GM08714 (cell line): ENCODE measurements around the gene GALNT9.
"Not testable (repeated sequence)": the region's sequence is repeated elsewhere in the genome, so short reads cannot be mapped to it uniquely, and the experiment has no call there.

ENCODE experiments used
- H3K4me3 ChIP-seq: fragments of 200-500 bp; sonication (Bioruptor generic); 2 replicates; pipeline ENCODE4 v1.5.1; 2014; ENCODE audit warnings: mild to moderate bottlenecking, low read length, inconsistent platforms
- ZNF274 ChIP-seq: IDR thresholded peaks from 2 replicates; pipeline ENCODE4 v1.6.1; 2012; ENCODE audit warnings: mild to moderate bottlenecking, low read depth, low read length

GALNT9 gene

DNA sequence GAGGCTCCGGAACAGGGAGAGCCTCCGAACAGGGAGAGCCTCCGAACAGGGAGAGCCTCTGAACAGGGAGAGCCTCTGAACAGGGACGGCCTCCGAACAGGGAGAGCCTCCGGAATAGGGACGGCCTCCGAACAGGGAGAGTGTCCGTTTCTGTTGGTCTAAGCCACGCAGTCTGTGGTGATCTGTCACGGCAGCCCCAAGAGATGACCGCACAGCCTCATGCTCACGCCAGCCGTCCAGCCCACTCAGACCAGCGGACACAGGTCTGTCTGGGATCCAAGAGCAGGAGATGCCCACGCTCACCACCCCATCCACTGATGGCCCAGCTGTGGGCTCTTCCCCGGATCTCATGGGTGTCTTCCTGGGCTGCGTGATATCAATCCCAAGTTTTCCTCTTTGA lies 33.3 kb downstream of the GALNT9 start:
- no peak overlapping the region for H3K4me3 ChIP-seq
- no peak for TF ChIP-seq ZNF274

DNA sequence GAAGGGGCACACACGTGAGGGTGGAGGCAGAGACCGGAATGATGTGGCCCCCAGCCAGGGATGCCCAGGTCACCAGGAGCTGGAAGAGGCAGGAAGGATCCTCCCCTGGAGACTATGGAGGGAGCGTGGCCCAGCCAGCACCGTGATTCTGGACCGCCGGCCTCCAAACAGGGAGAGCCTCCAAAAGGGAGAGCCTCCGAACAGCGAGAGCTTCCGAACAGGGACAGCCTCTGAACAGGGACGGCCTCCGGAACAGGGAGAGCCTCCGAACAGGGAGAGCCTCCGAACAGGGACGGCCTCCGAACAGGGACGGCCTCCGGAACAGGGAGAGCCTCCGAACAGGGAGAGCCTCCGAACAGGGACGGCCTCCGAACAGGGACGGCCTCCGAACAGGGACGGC lies 33.8 kb downstream of the GALNT9 start:
- not testable (repeated sequence) for H3K4me3 ChIP-seq

DNA sequence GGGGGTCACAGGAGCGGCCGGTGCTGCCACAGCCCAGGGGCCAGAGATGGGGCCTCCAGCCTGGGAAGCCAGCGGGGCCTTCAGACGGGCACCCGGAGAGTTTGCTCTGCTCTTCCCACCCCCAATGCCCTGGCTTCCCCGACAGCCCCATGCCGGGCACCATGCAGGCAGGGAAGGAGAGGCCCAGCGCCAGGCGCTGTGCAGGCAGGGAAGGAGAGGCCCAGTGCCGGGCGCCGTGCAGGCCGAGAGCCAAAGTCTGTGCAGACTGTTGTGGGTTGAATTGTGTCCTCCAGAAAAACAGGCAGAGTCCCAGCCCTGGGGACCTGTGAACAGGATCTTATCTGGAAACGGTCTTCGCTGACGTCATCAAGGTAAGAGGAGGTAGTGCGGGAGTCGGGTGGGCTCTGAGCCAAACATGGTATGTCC lies 34.3 kb downstream of the GALNT9 start:
- H3K4me3 ChIP-seq, result no peak overlapping the region
- TF ChIP-seq ZNF274, result no peak

DNA sequence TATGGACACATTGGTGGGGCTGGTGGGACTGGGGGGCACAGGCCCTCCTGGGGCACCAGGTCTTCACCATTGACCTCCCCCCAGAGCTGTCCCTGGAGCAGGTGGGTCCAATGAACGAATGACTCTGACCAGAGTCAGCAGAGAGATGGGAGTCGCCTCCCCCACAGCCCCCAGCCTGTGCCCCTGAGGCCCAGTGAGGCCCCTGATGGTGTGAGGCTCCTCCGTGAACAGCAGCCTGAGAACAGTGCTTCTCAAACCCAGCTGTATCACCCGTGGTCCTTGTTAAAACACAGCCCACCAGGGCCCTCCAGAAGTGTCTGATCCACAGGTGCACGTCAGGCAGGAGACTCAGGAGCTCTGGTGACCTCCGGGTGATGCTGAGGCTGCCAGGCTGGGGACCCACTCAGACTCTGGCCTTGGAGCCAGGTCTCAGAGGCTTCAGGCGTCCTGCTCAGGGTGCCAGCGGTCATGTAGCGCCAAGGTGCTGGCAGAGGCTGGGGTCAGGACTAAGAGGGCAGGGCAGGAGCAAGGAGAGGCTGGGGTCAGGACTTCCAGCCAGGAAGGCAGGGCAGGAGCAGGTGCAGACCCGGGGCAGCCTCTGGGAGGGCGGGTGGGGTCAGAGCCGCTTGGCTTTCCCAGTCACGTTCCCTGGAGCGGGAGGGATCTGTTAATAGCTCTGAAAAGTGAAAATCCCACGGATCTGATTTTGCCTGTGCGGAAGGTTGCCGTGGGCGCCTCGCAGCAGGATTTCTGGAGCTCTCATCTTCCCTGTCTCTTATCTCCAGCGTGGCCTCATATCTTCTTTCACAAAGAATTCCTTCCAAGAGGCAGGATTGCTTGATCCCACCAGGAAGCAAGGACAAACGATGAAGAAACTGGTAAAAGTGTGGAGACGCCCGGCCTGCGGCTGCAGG lies 35.0 kb downstream of the GALNT9 start:
- H3K4me3 ChIP-seq, result no peak overlapping the region
- TF ChIP-seq ZNF274, result no peak

DNA sequence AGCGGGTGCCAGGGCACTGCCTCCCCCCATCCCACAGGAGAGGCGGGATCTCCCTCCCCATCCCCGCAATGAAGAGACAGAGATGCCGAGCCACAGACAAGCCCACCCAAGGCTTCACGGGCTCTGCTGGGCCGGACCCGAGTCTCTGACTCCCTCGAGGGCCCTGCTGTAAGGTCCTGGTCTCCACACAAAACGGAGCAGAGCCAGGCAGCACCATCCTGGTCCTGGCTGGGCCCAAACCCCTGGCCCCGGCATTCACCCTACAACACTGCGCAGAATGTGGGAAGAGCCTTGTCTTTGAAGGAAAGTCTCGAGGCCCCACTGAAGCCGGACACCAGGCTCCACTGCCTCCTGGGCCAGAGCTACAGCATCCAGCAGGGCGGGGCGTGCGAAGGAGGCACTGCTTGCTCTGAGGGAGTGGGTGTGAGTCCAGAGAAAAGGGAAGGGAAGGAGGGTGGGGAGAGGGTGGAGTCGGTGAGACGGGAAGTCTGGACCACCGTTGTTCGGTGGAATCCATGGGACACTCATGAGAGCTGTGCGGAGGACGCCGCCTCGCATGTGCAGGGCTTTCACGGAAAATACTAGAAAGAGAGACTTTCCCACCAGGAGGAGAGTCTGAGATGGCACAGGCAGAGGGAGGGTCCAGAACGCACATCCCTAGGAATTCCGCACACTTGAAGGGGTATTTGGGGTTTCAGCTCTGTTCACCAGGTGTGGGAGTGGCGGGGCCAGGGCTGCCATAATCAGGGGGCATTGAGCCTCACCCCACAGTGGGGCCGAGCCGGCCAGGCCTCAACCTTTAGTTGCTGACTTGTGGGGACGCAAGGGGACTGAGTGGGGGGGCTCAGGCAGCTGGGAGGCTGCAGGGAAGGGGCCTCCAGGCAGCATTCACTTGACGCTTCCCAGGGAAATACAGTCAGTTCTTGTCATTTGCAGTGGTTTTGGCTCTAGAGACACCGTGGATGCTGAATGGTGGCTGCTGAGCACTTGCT lies 36.8 kb downstream of the GALNT9 start:
- no peak for TF ChIP-seq ZNF274

DNA sequence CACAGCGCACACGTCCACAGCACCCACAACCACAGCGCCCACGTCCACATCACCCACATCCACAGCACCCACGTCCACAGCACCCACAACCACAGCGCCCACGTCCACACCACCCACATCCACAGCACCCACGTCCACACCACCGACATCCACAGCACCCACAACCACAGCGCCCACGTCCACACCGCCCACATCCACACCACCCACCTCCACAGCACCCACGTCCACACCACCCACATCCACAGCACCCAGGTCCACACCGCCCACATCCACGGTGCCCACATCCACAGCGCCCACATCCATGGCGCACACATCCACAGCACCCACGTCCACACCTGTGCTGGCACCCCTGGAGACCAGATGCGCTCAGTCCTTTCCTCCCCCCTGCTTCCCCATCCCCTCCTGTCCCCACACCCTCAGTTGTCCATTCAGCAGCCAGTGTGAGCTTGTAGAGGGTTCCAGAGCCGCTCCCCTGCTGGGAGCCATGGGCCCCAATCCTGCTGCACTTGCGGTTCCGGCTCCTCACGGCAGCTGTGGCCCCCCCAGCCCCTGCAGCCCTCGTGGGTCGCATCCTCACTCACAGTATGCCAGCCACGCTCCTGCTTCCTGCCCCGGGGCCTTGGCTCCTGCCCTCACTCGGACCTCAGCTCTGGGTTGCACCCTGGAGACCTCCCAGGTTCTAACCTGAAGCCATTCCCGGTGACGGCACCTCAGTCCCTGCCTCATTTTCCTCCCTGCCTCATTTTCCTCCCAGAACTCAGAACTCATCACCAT lies 37.8 kb downstream of the GALNT9 start:
- TF ChIP-seq ZNF274, result no peak
- no peak overlapping the region for H3K4me3 ChIP-seq

More for the DNA sequence above, 36.8 kb downstream of the GALNT9 start:
- no peak overlapping the region for H3K4me3 ChIP-seq

DNA sequence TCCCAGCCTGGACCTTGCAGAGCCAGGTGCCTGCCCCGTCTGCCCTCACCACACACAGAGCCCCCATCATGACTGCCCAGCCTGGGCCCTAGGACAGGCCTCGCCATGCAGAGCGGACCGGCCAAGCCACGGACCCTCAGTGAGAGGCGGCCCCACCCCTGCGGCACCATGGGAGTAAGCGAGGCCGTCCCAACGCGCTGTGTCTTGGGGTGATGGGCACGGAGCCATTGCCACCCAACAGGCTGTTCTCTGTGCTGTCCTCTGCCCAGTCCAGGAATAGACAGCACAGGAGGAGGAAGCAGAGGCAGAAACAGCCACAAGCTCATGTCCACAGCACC lies 39.2 kb downstream of the GALNT9 start:
- no peak overlapping the region for H3K4me3 ChIP-seq
- TF ChIP-seq ZNF274, result no peak

DNA sequence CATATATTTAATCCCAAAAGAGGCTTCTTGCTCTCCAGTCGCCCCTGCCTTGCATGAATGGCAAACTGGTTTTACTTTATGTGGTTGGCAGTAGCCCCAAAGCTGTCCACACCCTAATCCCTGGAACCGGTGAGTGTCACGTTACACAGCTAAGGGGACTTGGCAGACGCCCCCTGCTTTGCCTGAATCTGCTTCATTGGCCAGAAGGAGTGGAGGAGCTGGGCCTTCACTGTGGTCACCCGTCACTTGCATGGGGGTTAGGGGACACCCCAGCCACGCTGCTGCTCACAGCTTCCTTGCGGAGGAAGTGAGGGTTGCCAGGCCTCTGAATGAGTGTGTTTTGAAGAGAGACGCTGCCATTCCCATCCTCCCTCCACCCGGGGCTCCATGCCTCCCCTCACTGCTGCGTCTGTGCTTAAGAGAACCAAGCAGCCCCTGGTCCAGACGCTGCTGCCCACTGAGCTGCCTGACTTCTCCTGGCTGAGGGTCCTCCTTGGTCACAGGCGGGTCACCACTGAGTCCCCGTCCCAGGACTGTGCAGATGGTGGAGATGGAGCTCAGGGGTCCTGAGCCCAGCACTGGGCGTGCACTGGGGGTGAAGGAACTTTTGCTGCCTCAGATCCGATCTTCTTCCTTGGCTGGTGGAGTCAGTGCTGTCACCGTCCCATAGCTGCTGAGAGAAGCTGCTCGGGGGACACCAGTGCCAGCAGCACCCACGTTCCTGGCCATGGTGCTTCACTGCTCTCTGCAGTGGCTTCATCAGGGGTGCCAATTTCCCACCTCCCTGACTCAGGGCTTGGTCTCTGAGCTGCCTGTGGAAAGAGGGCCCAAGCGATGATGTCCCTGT lies 39.8 kb downstream of the GALNT9 start:
- no peak overlapping the region for H3K4me3 ChIP-seq
- TF ChIP-seq ZNF274, result no peak

DNA sequence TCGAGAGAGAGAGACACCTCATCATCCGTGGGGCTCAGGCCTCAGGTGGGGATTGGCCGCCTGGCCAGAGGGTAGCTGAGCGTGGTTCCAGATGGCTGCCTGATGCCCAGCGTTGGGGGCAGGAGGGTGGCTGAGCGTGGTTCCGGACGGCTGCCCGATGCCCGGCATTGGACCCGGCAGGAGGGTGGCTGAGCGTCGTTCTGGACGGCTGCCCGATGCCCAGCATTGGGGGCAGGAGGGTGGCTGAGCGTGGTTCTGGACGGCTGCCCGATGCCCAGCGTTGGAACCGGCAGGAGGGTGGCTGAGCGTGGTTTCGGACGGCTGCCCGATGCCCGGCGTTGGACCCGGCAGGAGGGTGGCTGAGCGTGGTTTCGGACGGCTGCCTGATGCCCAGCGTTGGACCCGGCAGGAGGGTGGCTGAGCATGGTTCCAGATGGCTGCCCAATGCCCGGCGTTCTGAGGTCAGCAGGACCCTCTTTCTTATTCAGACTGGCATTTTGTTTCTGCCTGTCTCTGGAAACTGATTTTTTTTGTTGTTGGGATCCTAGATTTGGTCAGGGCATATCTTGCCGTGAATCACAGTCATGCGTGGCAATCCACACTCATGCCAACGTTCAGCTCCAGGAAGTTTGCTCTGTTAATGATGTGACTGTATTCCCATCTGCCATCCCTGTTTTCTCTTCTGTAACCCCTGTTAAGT lies 40.7 kb downstream of the GALNT9 start:
- no peak for TF ChIP-seq ZNF274
- H3K4me3 ChIP-seq, result no peak overlapping the region

DNA sequence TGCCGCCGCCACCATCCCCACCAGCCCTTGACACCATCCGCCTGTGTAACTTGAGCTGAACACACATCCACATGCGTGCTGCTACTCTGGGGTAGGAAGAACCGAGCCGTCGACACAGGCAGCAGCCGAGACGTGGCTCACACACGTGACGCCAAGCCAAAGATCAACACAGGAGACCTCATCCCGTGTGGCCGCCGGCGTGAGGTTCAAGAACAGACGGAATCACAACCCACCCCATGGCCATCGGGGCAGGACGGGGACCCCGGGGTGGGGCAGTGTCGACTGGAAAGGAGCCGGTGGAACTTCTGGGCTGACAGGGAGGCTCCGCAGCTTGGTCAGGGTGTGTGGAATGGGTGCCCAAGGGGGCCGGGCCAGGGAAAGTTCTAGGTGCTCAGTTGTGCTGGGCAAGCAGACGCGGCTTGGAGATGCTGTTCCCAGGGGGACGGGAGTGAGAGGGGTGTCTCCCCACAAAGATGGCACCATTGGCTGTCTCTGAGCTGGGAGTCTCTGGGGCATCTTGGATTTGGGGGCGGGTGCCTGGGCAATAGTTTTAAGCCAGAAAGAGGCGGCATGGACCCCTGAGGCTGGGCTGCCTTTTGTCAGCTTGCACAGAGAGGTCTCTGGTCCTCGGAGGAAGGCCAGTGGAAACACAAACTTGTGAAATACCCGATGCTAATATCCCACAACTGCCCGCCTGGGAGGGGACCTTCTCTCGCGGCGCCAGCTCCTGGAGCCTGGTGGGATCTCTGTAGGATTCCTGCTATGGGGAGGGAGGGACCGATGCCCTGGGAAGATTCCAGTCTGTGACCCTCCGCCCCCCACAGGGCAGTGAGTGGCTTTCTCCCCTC lies 41.8 kb downstream of the GALNT9 start:
- no peak overlapping the region for H3K4me3 ChIP-seq
- TF ChIP-seq ZNF274, result no peak

DNA sequence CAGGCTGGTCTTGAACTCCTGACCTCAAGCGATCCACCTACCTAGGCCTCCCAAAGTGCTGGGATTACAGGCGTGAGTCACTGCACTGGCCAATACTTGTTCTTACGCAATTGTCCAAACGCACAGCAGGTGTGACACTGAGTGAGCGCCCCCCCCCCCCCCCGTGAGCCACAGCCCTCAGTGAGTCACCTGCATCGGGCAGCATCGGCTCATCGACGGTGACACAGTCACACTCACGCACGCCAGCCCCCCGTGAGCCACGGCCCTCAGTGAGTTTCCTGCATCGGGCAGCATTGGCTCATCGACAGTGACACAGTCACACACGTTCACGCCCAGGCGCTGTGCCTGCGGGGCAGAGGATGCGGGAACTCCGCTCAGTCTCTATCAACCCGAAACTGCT lies 42.5 kb downstream of the GALNT9 start:
- H3K4me3 ChIP-seq, result no peak overlapping the region
- TF ChIP-seq ZNF274, result no peak

DNA sequence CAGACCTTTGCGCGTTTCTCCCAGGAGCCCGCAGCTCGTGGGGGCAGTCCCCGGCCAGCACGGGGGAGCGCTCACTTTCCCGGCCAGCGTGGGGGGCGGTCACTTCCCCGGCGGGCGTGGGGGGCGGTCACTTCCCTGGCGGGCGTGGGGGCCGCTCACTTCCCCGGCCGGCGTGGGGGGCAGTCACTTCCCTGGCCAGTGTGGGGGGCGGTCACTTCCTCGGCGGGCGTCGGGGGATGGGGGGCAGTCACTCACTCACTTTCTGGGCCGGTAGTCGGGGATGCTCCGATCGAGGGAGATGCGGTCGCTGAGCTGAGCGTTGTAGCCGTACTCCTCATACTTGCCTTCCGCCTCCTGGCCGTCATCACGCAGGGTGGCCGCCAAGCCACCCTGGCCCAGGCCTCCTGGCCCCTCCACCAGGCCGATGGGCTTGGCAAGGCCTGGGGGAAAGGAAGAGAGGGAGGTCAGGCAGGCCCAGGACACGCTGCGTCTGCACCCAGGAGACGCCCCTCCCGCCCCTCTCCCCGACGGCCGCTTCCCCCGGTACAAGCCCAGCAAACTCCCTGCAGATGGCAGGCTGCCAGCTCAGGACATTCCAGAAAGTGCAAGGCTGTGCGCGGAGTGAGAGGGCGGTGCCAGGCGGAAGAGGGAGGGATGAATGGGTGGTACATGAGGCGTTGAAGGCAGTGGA lies 43.3 kb downstream of the GALNT9 start:
- H3K4me3 ChIP-seq, result no peak overlapping the region
- TF ChIP-seq ZNF274, result no peak
